Small intestine (tissue), 7 donors: ENCODE results near the gene AHRR. TPM values are rescaled to one million over a fixed set of nuclear protein-coding genes. Genes with fewer than 3 reads are reported as not detected.

Experiments
- DNase-seq, 2 donors: peaks; one replicate each; pipeline versions ENCODE4 v3.0.0 to v3.0.0-alpha.2; 2013
- FAIRE-seq: peaks from 2 replicates; lab custom pipeline; 2012; peaks lifted over from hg19 to GRCh38; lab: Jason Lieb, UNC
- H3K27ac ChIP-seq, 3 donors: one replicate each; pipeline ENCODE4 v1.5.1; 2013; ENCODE audit warnings: low read length in 2 of 3, mild to moderate bottlenecking in 2 of 3, control low read depth in 1 of 3, inconsistent platforms in 1 of 3, low read depth in 1 of 3, moderate library complexity in 1 of 3
- H3K27me3 ChIP-seq, 3 donors: one replicate each; pipeline ENCODE4 v1.6.1; 2013; ENCODE audit warnings: low read length in 3 of 3, inconsistent platforms in 1 of 3; ENCODE audit not compliant: control insufficient read depth in 3 of 3, insufficient read depth in 3 of 3
- H3K36me3 ChIP-seq, 3 donors: one replicate each; pipeline ENCODE4 v1.6.1; 2013; ENCODE audit warnings: low read length in 3 of 3, inconsistent platforms in 1 of 3, low read depth in 1 of 3, mild to moderate bottlenecking in 1 of 3, moderate library complexity in 1 of 3; ENCODE audit not compliant: control insufficient read depth in 3 of 3, insufficient read depth in 2 of 3
- H3K4me1 ChIP-seq, 3 donors: one replicate each; pipeline ENCODE4 v1.6.1; 2013; ENCODE audit warnings: low read length in 2 of 3, inconsistent platforms in 1 of 3, low read depth in 1 of 3, mild to moderate bottlenecking in 1 of 3, moderate library complexity in 1 of 3; ENCODE audit not compliant: control insufficient read depth in 3 of 3, insufficient read depth in 2 of 3
- H3K4me3 ChIP-seq, 3 donors: one replicate each; pipeline ENCODE4 v1.5.1; 2013; ENCODE audit warnings: low read length in 3 of 3, control low read depth in 1 of 3, inconsistent platforms in 1 of 3, low read depth in 1 of 3, mild to moderate bottlenecking in 1 of 3, moderate library complexity in 1 of 3
- H3K9me3 ChIP-seq, 2 donors: one replicate each; pipeline ENCODE4 v1.6.1; 2013; ENCODE audit warnings: low read depth in 1 of 2, low read length in 1 of 2; ENCODE audit not compliant: control insufficient read depth in 2 of 2, insufficient read depth in 1 of 2
- WGBS, 3 donors: extraction: QIAGEN DNeasy Blood & Tissue Kit; methylation state at CpG; one replicate each; pipeline ENCODE4 v1.1.7; 2013; 5-methylcytosine and 5-hydroxymethylcytosine counted together
- polyA plus RNA-seq, 4 donors: library from polyadenylated mRNA; stranded (reverse) in 3 of 4; unstranded in 1 of 4; fragments of 200-250 nt in 3 of 4; fragments of 120-200 nt in 1 of 4; gene quantifications; one replicate each; pipeline versions ENCODE4 v1.2.1 to v1.2.3, GENCODE V29; 2013
- donor health status: healthy with polysubstance abuse.
- donor health status: control.
- donor health status: control.
- donor health status: Bipolar disorder and iron deficiency.
- donor health status: healthy.

AHRR gene
- polyA plus RNA-seq, 4 donors: 0.22 to 2.6 (median 0.95) TPM

GRCh38 chr5:389891-390622 lies 68.5 kb downstream of the AHRR start:
- Histone ChIP-seq H3K27me3 (no peaks in the 10 kb centered on the region), H3K9me3 (peaks cover 0 to 3% of the 10 kb centered on the region in 2 donors), H3K27ac (no peak overlapping the region), H3K36me3 (peaks cover 0 to 2% (median 0%) of the 10 kb centered on the region in 3 donors), H3K4me1 (no peaks in the 10 kb centered on the region), H3K4me3 (no peak overlapping the region)
- 59 to 84% (median 73%) methylated on average over 26 of the region's 26 CpGs for WGBS, 3 donors
- DNase-seq (no peak), FAIRE-seq (no peak)

- no peaks in the 10 kb centered on the region for H3K4me1 ChIP-seq
- no peak overlapping the region for H3K4me3 ChIP-seq
- H3K9me3 ChIP-seq: no peaks in the 10 kb centered on the region
- FAIRE-seq: no peak
- no peak overlapping the region for H3K27ac ChIP-seq
- peaks cover 0 to 2% (median 0%) of the 10 kb centered on the region in 3 donors for H3K36me3 ChIP-seq
- no peaks in the 10 kb centered on the region for H3K27me3 ChIP-seq
- 26 to 71% (median 40%) methylated on average over 30 to 35 of the region's 35 CpGs for WGBS, 3 donors
- peak; percentile 38 to 47 for DNase-seq
Observed at GRCh38 chr5:390623-391491, 69.3 kb downstream of the AHRR start.

GRCh38 chr5:392431-392988 lies 71.0 kb downstream of the AHRR start:
- no peaks in the 10 kb centered on the region for H3K4me1 ChIP-seq
- H3K9me3 ChIP-seq: no peaks in the 10 kb centered on the region
- DNase-seq (peak in 1 of 2 donors; percentile 33), FAIRE-seq (no peak)
- H3K36me3 ChIP-seq: peaks cover 0 to 2% (median 0%) of the 10 kb centered on the region in 3 donors
- 40 to 66% (median 40%) methylated on average over 29 to 30 of the region's 30 CpGs for WGBS, 3 donors
- peak overlapping the region in 1 of 3 donors; percentile 18 for H3K27ac ChIP-seq
- no peaks in the 10 kb centered on the region for H3K27me3 ChIP-seq
- H3K4me3 ChIP-seq: no peak overlapping the region

GRCh38 chr5:393846-394275 lies 72.3 kb downstream of the AHRR start:
- H3K27ac ChIP-seq: no peak overlapping the region

GRCh38 chr5:394671-395155 lies 73.2 kb downstream of the AHRR start:
- DNase-seq (no peak), FAIRE-seq (no peak)
- H3K27me3 ChIP-seq: peaks cover 0 to 5% (median 0%) of the 10 kb centered on the region in 3 donors
- H3K4me1 ChIP-seq: peaks cover 0 to 9% (median 0%) of the 10 kb centered on the region in 3 donors
- no peak overlapping the region for H3K4me3 ChIP-seq
- no peaks in the 10 kb centered on the region for H3K9me3 ChIP-seq
- H3K36me3 ChIP-seq: no peaks in the 10 kb centered on the region
- peak overlapping the region in 1 of 3 donors; percentile 14 for H3K27ac ChIP-seq
- WGBS, 3 donors: 81 to 89% (median 87%) methylated on average over 18 of the region's 18 CpGs

More at GRCh38 chr5:393846-394275, 72.3 kb downstream of the AHRR start:
- Histone ChIP-seq H3K9me3 (no peaks in the 10 kb centered on the region), H3K27me3 (no peaks in the 10 kb centered on the region), H3K4me1 (peaks cover 0 to under 1% (median 0%) of the 10 kb centered on the region in 3 donors), H3K36me3 (peaks cover 0 to 2% (median 0%) of the 10 kb centered on the region in 3 donors), H3K4me3 (no peak overlapping the region)
- FAIRE-seq (no peak), DNase-seq (no peak)
- WGBS, 3 donors: 89 to 93% (median 89%) methylated on average over 10 of the region's 10 CpGs

- Histone ChIP-seq H3K27me3 (peaks cover 0 to 10% (median 0%) of the 10 kb centered on the region in 3 donors), H3K27ac (peak overlapping the region in 2 of 3 donors; percentile 0 to 14), H3K4me1 (peaks cover 0 to 15% (median 0%) of the 10 kb centered on the region in 3 donors), H3K9me3 (no peaks in the 10 kb centered on the region), H3K4me3 (no peak overlapping the region), H3K36me3 (no peaks in the 10 kb centered on the region)
- FAIRE-seq: no peak
- WGBS, 3 donors: 79 to 88% (median 82%) methylated on average over 21 of the region's 21 CpGs
- no peak for DNase-seq
Observed at GRCh38 chr5:395156-395920, 73.8 kb downstream of the AHRR start.

- H3K27ac ChIP-seq: no peak overlapping the region
- no peaks in the 10 kb centered on the region for H3K36me3 ChIP-seq
- peaks cover 0 to 10% (median 2%) of the 10 kb centered on the region in 3 donors for H3K27me3 ChIP-seq
- DNase-seq (no peak), FAIRE-seq (no peak)
- no peaks in the 10 kb centered on the region for H3K9me3 ChIP-seq
- no peak overlapping the region for H3K4me3 ChIP-seq
- H3K4me1 ChIP-seq: peaks cover 0 to 18% (median 0%) of the 10 kb centered on the region in 3 donors
- 89 to 93% (median 92%) methylated on average over 15 to 17 of the region's 17 CpGs for WGBS, 3 donors
Observed at GRCh38 chr5:395921-396530, 74.5 kb downstream of the AHRR start.
